HEK293T (cell line): ENCODE measurements around the gene FOXR2.

ENCODE experiments used
- BHLHE40 ChIP-seq: fragments of 450-650 bp; IDR thresholded peaks from 2 replicates; pipeline ENCODE4 v1.6.1; 2016; ENCODE audit warnings: mild to moderate bottlenecking, moderate library complexity, borderline replicate concordance
- ELF4 ChIP-seq: fragments of 450-650 bp; IDR thresholded peaks from 2 replicates; pipeline ENCODE4 v1.6.1; 2017; ENCODE audit warnings: antibody characterized with exemption
- FOXA1 ChIP-seq: fragments of 450-650 bp; IDR thresholded peaks from 2 replicates; pipeline ENCODE4 v1.6.1; 2016; ENCODE audit warnings: mild to moderate bottlenecking
- FOXK2 ChIP-seq: fragments of 450-650 bp; IDR thresholded peaks from 2 replicates; pipeline ENCODE4 v1.6.1; 2016; ENCODE audit warnings: mild to moderate bottlenecking
- FOXM1 ChIP-seq: fragments of 450-650 bp; IDR thresholded peaks from 2 replicates; pipeline ENCODE4 v1.6.1; 2017; ENCODE audit warnings: mild to moderate bottlenecking, borderline replicate concordance
- HDGF ChIP-seq: fragments of 450-650 bp; IDR thresholded peaks from 2 replicates; pipeline ENCODE4 v1.6.1; 2017; ENCODE audit warnings: antibody characterized with exemption, borderline replicate concordance
- L3MBTL2 ChIP-seq: fragments of 450-650 bp; conservative IDR thresholded peaks from 2 replicates; pipeline ENCODE4 v1.6.1; 2016; ENCODE audit warnings: mild to moderate bottlenecking
- LEF1 ChIP-seq: fragments of 450-650 bp; IDR thresholded peaks from 2 replicates; pipeline ENCODE4 v1.6.1; 2017; ENCODE audit warnings: mild to moderate bottlenecking, borderline replicate concordance
- NFRKB ChIP-seq: fragments of 450-650 bp; IDR thresholded peaks from 2 replicates; pipeline ENCODE4 v1.6.1; 2016; ENCODE audit warnings: mild to moderate bottlenecking, moderate library complexity
- PKNOX1 ChIP-seq: fragments of 450-650 bp; IDR thresholded peaks from 2 replicates; pipeline ENCODE4 v1.6.1; 2016
- SP1 ChIP-seq: fragments of 450-650 bp; IDR thresholded peaks from 2 replicates; pipeline ENCODE4 v1.6.1; 2017
- SUZ12 ChIP-seq: fragments of 450-650 bp; IDR thresholded peaks from 2 replicates; pipeline ENCODE4 v1.6.1; 2016; ENCODE audit warnings: mild to moderate bottlenecking
- TARDBP ChIP-seq: fragments of 450-650 bp; IDR thresholded peaks from 2 replicates; pipeline ENCODE4 v1.6.1; 2016

DNA sequence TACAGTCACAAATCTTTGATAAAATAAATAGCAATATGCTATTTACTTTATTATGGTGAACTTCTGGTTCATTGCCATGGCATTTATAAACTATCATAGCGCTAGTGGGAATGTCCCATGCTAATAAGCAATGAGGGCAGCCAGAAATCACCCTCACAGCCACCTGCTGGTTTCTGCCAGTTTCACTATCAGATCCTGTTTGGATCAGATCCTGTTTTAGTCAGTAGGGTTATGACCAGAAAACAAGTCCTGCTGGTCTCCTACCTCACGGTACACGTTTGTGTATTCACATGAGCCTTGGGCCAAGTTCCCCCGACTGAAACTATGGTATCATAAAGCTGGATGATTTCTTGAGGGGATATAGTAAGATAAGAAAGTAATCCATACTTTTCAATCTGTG, 17.7 kb downstream of the FOXR2 start:
- TF ChIP-seq BHLHE40, result no peak
- no peak for TF ChIP-seq NFRKB
- TF ChIP-seq SUZ12, result no peak
- TF ChIP-seq FOXA1, result no peak
- no peak for TF ChIP-seq ELF4
- TF ChIP-seq PKNOX1, result no peak
- TF ChIP-seq LEF1, result no peak
- no peak for TF ChIP-seq SP1
- TF ChIP-seq FOXM1, result no peak
- TF ChIP-seq HDGF, result no peak
- no peak for TF ChIP-seq TARDBP
- no peak for TF ChIP-seq FOXK2
- no peak for TF ChIP-seq L3MBTL2
